ENCODE measurements around the gene ITPKC. TPM values are rescaled to one million over a fixed set of nuclear protein-coding genes. Genes with fewer than 3 reads are reported as not detected.

The ITPKC gene
- total and polyA plus RNA-seq, 10 of the 15 experiments (the other 5 are each of a cell fraction or from before 2014, with no cell fraction given) = 0.03 to 6.4 (median 3.5) TPM

DNA sequence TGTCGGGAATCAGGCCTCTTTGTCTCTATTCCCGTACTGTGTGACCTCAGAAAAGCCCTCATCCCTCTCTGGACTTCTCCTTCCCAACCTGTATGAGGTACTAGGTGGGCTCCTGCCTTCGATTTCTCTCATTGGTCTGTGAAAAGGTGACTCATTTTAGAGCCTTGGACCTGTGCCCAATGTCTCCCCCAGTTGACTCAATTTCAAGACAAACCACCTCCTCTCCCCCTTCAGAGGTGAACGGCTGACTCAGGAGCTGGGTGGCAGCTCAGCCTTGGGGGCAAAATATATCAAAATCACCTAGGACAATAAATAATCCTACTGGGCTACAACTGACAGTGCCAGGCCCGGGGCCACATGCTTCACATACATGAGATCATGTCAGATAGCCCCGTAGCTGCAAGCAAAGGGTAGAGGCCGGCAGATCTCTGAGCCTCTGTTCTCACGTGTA lies 856 bp upstream of the ITPKC start:
- Histone ChIP-seq H3K4me2 (ENCODE audit: control insufficient read depth, insufficient read depth) (peak overlapping the region; percentile 94), H3K4me1 (ENCODE audit: control insufficient read depth, insufficient read depth, low read length) (peaks cover 18% of the 10 kb centered on the region), H3K4me3 (peak overlapping the region; percentile 79), H3K79me2 (ENCODE audit: control insufficient read depth, insufficient read depth, low read length) (peaks cover 43% of the 10 kb centered on the region), H3K27ac (ENCODE audit: control insufficient read depth, insufficient read depth) (peak overlapping the region; percentile 94), H3K36me3 (ENCODE audit: control insufficient read depth in 2 of 2, insufficient read depth in 2 of 2, low read length in 1 of 2) (peaks cover 0 to 4% of the 10 kb centered on the region in 2 experiments; a peak in 1 of 4 replicates), H3K27me3 (replicated peaks in 1 of 2; ENCODE audit: control insufficient read depth in 2 of 2, insufficient read depth in 2 of 2, low read length in 1 of 2) (no peaks in the 10 kb centered on the region), H4K20me1 (ENCODE audit: control insufficient read depth, insufficient read depth) (no peaks in the 10 kb centered on the region), H3K9me3 (replicated peaks; ENCODE audit: control insufficient read depth, insufficient read depth, low read length) (no peaks in the 10 kb centered on the region), H2AFZ (ENCODE audit: control insufficient read depth, low read depth, low read length) (peak overlapping the region; percentile 67), H3K9ac (ENCODE audit: control insufficient read depth, insufficient read depth, low read length) (peak overlapping the region; percentile 91)
- FAIRE-seq (no peak), ATAC-seq (peak; percentile 0; the same call in 1 of the 3 replicates), DNase-seq (ENCODE audit: low read depth, low spot score) (peak; percentile 26)
- ChIA-PET SMC1A (ENCODE audit: uncharacterized antibody, unreplicated experiment) (interaction anchor here (0.9 to 2.4 kb wide), 8 partner anchors 29 to 103 kb away, joined by 3 to 13 read pairs (median 8); partner anchors contain the start of genes ACTMAP, RAB4B and SNRPA), POLR2A (interaction anchor here (0.7 to 2.4 kb wide), 8 partner anchors 14 to 83 kb away, joined by 3 to 39 read pairs (median 5); partner anchors contain the start of genes ACTMAP, EGLN2, MIA and RAB4B), RAD21 (ENCODE audit: unreplicated experiment) (interaction anchor here (0.7 to 2.4 kb wide), 6 partner anchors 35 to 91 kb away, joined by 3 to 28 read pairs (median 6); partner anchors contain the start of genes ACTMAP, EGLN2, RAB4B and SNRPA), CTCF (interaction anchor here (1.0 to 1.8 kb wide), 6 partner anchors 32 to 90 kb away, joined by 3 to 10 read pairs (median 4); partner anchors contain the start of genes ACTMAP, RAB4B and SNRPA)
- intact Hi-C loops (cut with micrococcal nuclease; ENCODE audit: unreplicated experiment) (loop anchor here (1.0 to 2.0 kb wide), 3 partner anchors 35 to 83 kb away; partner anchors contain the start of genes ACTMAP, EGLN2, RAB4B and SNRPA), in situ Hi-C loops (cut with MboI) (no loop called here)
- BruUV-seq (replicated peaks) = no TSS peak
- WGBS (ENCODE audit: insufficient coverage, insufficient replicate concordance, low lambda C conversion rate, missing lambda C conversion rate) = 2% methylated on average over 8 of the region's 8 CpGs
- TF ChIP-seq ASH2L (IDR thresholded peaks at IDR 0.05; ENCODE audit: borderline replicate concordance, low read depth) (no peak), SIN3A (IDR thresholded peaks at IDR 0.05; ENCODE audit: low read depth, low read length) (0 out of 2 replicates have a peak, but pooled peaks have one; percentile 54)

DNA sequence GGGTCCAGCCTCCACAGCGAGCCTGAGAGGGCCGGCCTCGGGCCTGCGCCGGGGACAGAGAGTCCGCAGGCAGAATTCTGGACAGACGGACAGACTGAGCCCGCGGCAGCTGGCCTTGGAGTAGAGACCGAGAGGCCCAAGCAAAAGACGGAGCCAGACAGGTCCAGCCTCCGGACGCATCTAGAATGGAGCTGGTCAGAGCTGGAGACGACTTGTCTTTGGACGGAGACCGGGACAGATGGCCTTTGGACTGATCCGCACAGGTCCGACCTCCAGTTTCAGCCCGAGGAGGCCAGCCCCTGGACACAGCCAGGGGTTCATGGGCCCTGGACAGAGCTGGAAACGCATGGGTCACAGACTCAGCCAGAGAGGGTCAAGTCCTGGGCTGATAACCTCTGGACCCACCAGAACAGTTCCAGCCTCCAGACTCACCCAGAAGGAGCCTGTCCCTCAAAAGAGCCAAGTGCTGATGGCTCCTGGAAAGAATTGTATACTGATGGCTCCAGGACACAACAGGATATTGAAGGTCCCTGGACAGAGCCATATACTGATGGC lies 490 bp downstream of the ITPKC start:
- TSS peak; percentile 79 for BruUV-seq (replicated peaks)
- FAIRE-seq (no peak), ATAC-seq (no peak), DNase-seq (ENCODE audit: low read depth, low spot score) (no peak)
- ChIA-PET RAD21 (ENCODE audit: unreplicated experiment) (interaction anchor here (0.6 to 2.4 kb wide), 7 partner anchors 30 to 1164 kb away, joined by 3 to 28 read pairs (median 5); partner anchors contain the start of genes ACTMAP, EGLN2, RAB4B and SNRPA), SMC1A (ENCODE audit: uncharacterized antibody, unreplicated experiment) (interaction anchor here (0.8 to 2.4 kb wide), 8 partner anchors 32 to 102 kb away, joined by 3 to 13 read pairs (median 8); partner anchors contain the start of genes ACTMAP, RAB4B and SNRPA), POLR2A (interaction anchor here (0.6 to 2.4 kb wide), 13 partner anchors 11 to 652 kb away, joined by 3 to 39 read pairs (median 5); partner anchors contain the start of genes ACTMAP, BLVRB, EGLN2 and RAB4B), CTCF (interaction anchor here (0.5 to 1.8 kb wide), 4 partner anchors 33 to 63 kb away, joined by 3 to 10 read pairs (median 4); partner anchors contain the start of genes ACTMAP, RAB4B and SNRPA)
- Histone ChIP-seq H4K20me1 (ENCODE audit: control insufficient read depth, insufficient read depth) (no peaks in the 10 kb centered on the region), H3K27me3 (replicated peaks in 1 of 2; ENCODE audit: control insufficient read depth in 2 of 2, insufficient read depth in 2 of 2, low read length in 1 of 2) (no peaks in the 10 kb centered on the region), H3K9ac (ENCODE audit: control insufficient read depth, insufficient read depth, low read length) (peak overlapping the region; percentile 91), H3K4me2 (ENCODE audit: control insufficient read depth, insufficient read depth) (peak overlapping the region; percentile 97), H2AFZ (ENCODE audit: control insufficient read depth, low read depth, low read length) (peak overlapping the region; percentile 55), H3K9me3 (replicated peaks; ENCODE audit: control insufficient read depth, insufficient read depth, low read length) (no peaks in the 10 kb centered on the region), H3K36me3 (ENCODE audit: control insufficient read depth in 2 of 2, insufficient read depth in 2 of 2, low read length in 1 of 2) (no peaks in the 10 kb centered on the region), H3K79me2 (ENCODE audit: control insufficient read depth, insufficient read depth, low read length) (peaks cover 43% of the 10 kb centered on the region), H3K4me3 (peak overlapping the region; percentile 79), H3K27ac (ENCODE audit: control insufficient read depth, insufficient read depth) (peak overlapping the region; percentile 94), H3K4me1 (ENCODE audit: control insufficient read depth, insufficient read depth, low read length) (peaks cover 18% of the 10 kb centered on the region)
- 3% methylated on average over 19 of the region's 20 CpGs for WGBS (ENCODE audit: insufficient coverage, insufficient replicate concordance, low lambda C conversion rate, missing lambda C conversion rate)
- intact Hi-C loops (cut with micrococcal nuclease; ENCODE audit: unreplicated experiment) (loop anchor here (2.0 kb wide), 2 partner anchors 33 to 81 kb away; partner anchors contain the start of genes ACTMAP, EGLN2 and SNRPA), in situ Hi-C loops (cut with MboI) (no loop called here)
- TF ChIP-seq GATAD2B (conservative IDR thresholded peaks at IDR 0.05; ENCODE audit: low read depth) = 0 out of 2 replicates have a peak, but pooled peaks have one; percentile 9
- peak; percentile 15 for TF ChIP-seq SMARCA5 (IDR thresholded peaks at IDR 0.05)
- TF ChIP-seq NBN (IDR thresholded peaks at IDR 0.05) = no peak
- no peak for TF ChIP-seq IRF4 (IDR thresholded peaks at IDR 0.05; ENCODE audit: low read depth, low read length)
- no peak for TF ChIP-seq JUNB (IDR thresholded peaks at IDR 0.05)
- TF ChIP-seq RAD51 (IDR thresholded peaks at IDR 0.05) = no peak
- peak; percentile 1; the same call in 1 of the 2 replicates for TF ChIP-seq IKZF1 (conservative IDR thresholded peaks at IDR 0.05)
- no peak for TF ChIP-seq EED (IDR thresholded peaks at IDR 0.05; ENCODE audit: low read depth)

Measured in GM12878 (cell line).